ENCODE measurements around the gene ITGB4. TPM values are rescaled to one million over a fixed set of nuclear protein-coding genes. Genes with fewer than 3 reads are reported as not detected.

Gene ITGB4
- total RNA-seq, 1 donor from 2014 or later, result 10.6 TPM

GRCh38 chr17:75693500-75694481 lies 27.5 kb upstream of the ITGB4 start:
- Histone ChIP-seq H3K4me1 (peaks cover 90% of the 10 kb centered on the region), H3K36me3 (peaks cover 14% of the 10 kb centered on the region), H3K9me3 (replicated peaks) (no peaks in the 10 kb centered on the region), H3K27ac (replicated peaks) (peak overlapping the region; percentile 96), H3K4me3 (no peak overlapping the region), H3K27me3 (ENCODE audit: low read depth) (no peaks in the 10 kb centered on the region)
- intact Hi-C loops (cut with micrococcal nuclease), result no loop called here
- DNase-seq, result peak; percentile 82
- TF ChIP-seq CTCF (IDR thresholded peaks at IDR 0.05; ENCODE audit: borderline replicate concordance), result no peak

GRCh38 chr17:75694536-75694935 lies 26.7 kb upstream of the ITGB4 start:
- peaks cover 91% of the 10 kb centered on the region for H3K4me1 ChIP-seq
- no peaks in the 10 kb centered on the region for H3K9me3 ChIP-seq (replicated peaks)
- peak; percentile 26 for DNase-seq
- TF ChIP-seq CTCF (IDR thresholded peaks at IDR 0.05; ENCODE audit: borderline replicate concordance), result peak; percentile 9
- H3K4me3 ChIP-seq, result no peak overlapping the region
- no peaks in the 10 kb centered on the region for H3K27me3 ChIP-seq (ENCODE audit: low read depth)
- intact Hi-C loops (cut with micrococcal nuclease), result no loop called here
- peak overlapping the region; percentile 96 for H3K27ac ChIP-seq (replicated peaks)
- peaks cover 14% of the 10 kb centered on the region for H3K36me3 ChIP-seq

GRCh38 chr17:75695141-75695829 lies 26.0 kb upstream of the ITGB4 start:
- no peaks in the 10 kb centered on the region for H3K27me3 ChIP-seq (ENCODE audit: low read depth)
- peaks cover 98% of the 10 kb centered on the region for H3K4me1 ChIP-seq
- no peaks in the 10 kb centered on the region for H3K9me3 ChIP-seq (replicated peaks)
- no peak overlapping the region for H3K4me3 ChIP-seq
- no peak for TF ChIP-seq CTCF (IDR thresholded peaks at IDR 0.05; ENCODE audit: borderline replicate concordance)
- intact Hi-C loops (cut with micrococcal nuclease), result no loop called here
- peak overlapping the region; percentile 96 for H3K27ac ChIP-seq (replicated peaks)
- peaks cover 20% of the 10 kb centered on the region for H3K36me3 ChIP-seq
- DNase-seq, result no peak

- peaks cover 98% of the 10 kb centered on the region for H3K4me1 ChIP-seq
- H3K4me3 ChIP-seq, result no peak overlapping the region
- DNase-seq, result peak; percentile 73
- no peaks in the 10 kb centered on the region for H3K27me3 ChIP-seq (ENCODE audit: low read depth)
- H3K27ac ChIP-seq (replicated peaks), result peak overlapping the region; percentile 96
- H3K36me3 ChIP-seq, result peaks cover 26% of the 10 kb centered on the region
- H3K9me3 ChIP-seq (replicated peaks), result no peaks in the 10 kb centered on the region
- no peak for TF ChIP-seq CTCF (IDR thresholded peaks at IDR 0.05; ENCODE audit: borderline replicate concordance)
- intact Hi-C loops (cut with micrococcal nuclease), result no loop called here
These were observed 25.4 kb upstream of the ITGB4 start for GRCh38 chr17:75695830-75696271.

- no peak overlapping the region for H3K4me3 ChIP-seq
- no peak for TF ChIP-seq CTCF (IDR thresholded peaks at IDR 0.05; ENCODE audit: borderline replicate concordance)
- no peak for DNase-seq
- H3K27ac ChIP-seq (replicated peaks), result peak overlapping the region; percentile 96
- H3K27me3 ChIP-seq (ENCODE audit: low read depth), result no peaks in the 10 kb centered on the region
- H3K9me3 ChIP-seq (replicated peaks), result no peaks in the 10 kb centered on the region
- peaks cover 44% of the 10 kb centered on the region for H3K36me3 ChIP-seq
- intact Hi-C loops (cut with micrococcal nuclease), result no loop called here
- peaks cover 93% of the 10 kb centered on the region for H3K4me1 ChIP-seq
These were observed 23.5 kb upstream of the ITGB4 start for GRCh38 chr17:75697651-75698291.

Data from left ventricle myocardium inferior (tissue), 1 donor.